ENCODE data around the gene ST6GAL2.

Gene ST6GAL2, protein sequence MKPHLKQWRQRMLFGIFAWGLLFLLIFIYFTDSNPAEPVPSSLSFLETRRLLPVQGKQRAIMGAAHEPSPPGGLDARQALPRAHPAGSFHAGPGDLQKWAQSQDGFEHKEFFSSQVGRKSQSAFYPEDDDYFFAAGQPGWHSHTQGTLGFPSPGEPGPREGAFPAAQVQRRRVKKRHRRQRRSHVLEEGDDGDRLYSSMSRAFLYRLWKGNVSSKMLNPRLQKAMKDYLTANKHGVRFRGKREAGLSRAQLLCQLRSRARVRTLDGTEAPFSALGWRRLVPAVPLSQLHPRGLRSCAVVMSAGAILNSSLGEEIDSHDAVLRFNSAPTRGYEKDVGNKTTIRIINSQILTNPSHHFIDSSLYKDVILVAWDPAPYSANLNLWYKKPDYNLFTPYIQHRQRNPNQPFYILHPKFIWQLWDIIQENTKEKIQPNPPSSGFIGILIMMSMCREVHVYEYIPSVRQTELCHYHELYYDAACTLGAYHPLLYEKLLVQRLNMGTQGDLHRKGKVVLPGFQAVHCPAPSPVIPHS

DNA sequence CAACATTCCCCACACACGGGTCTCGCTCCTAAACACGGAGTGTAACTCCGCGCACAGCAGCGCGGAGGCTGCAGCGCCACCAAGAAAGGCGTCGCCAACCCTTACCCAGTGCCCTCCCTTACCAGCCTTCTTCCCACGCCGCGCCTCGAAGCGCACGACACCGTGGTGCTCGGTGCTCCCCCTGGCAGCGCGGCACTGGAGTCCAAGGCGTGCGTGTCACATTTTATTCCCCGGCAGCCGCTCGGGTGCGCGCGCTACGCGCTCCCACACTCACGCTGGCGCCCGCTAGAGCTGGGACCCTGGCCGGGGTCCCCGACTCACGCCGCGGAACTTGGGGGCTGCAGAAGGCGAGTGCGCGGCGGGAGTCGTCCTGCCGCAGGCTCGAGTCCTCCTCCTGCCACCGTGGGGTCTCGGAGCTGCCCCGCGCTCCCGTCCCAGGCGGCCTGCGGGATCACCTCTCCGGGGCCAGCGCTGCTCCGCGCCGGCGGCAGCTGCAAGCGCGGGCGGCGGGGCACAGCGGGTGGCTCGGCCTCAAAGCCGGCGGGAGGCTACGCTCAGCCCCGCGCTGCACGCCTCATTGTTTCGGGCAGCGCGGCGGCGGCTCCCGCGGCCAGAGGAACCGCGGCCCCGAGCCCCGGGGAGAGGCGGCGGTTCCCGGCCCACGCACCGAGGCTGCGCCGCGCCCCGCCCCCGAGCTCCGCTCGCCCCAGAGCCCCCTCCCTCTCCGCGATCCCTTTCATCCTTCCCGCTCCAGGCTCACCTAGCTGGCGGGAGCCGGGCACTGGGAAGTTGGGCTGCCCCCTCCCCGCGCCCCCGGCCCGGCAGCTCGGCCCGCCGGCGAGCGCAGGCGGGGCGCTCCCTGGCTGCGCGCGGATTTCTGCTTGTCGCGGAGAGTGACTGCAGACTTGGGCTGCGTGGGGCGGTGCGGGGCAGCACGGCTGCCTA, at the start of gene ST6GAL2:
Gene ST6GAL2, minus strand, starts transcription at position 197 of the 945 bp plus-strand sequence. CDS start 42,190 bp downstream, outside the sequence.
- DNase-seq (ENCODE audit: low spot score): peak; percentile 28

- DNase-seq (ENCODE audit: low spot score): no peak
Observed at GRCh38 chr2:106932644-106933043, 46.7 kb upstream of the ST6GAL2 start.

- DNase-seq (ENCODE audit: low spot score): no peak
Observed at GRCh38 chr2:106931717-106932335, 45.9 kb upstream of the ST6GAL2 start.

DNA sequence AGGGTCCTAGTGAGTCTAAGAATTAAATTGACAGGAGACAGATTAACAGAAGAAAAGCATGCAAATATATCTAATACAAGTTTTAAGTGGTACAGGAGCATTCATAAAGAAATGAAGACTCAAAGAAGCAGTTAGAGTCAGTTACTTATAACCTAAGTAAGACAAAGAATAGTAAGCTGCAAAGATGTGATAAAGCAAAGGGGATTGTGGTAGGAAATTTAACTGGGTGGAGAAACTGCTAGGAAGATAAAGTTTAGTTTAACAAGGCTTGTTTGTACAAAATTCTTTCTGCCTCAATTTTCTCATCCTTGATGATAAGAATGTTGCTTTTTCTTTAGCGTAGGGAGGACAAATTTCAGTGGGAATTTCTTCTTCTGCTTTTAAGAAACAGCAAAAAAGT, 35.5 kb upstream of the ST6GAL2 start:
- no peak for DNase-seq (ENCODE audit: low spot score)

DNA sequence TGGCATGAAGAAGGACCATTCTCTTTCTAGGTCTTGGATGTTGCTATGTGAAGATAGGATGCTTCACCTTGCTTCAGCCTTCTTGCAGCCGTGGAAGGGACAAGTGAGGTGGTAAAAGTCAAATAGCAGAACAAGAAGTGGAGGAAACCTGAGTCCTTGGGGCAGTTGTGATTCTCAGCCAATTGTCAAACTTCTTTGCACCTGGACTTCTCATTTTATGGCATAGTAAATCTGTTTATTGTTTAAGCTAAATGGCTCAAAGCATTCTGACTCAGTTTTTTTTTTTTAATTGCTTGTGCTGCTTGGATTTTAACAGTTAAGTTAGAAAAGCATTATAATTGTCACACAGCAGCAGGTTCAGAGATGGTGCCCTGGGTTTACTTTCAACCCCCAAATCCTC, 33.0 kb upstream of the ST6GAL2 start:
- DNase-seq (ENCODE audit: low spot score): no peak

DNA sequence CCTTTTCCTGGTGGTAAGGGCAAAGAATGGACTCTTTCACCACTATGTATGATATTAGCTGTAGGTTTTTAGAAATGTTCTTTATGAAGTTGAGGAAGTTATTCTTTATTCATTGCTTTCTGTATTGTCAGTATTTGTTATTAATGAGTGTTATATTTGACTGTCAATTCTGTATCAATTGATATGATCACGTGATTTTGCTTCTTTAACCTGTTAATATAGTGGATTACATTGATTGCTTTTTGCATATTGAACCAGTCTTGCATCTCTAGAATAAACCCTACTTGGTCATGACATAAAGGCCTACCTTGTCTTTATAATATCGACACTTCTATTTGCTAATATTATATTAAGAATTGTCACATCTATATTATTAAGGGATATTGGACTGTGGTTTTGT, 18.3 kb upstream of the ST6GAL2 start:
- no peak for DNase-seq (ENCODE audit: low spot score)

GRCh38 chr2:106899786-106900530, 14.0 kb upstream of the ST6GAL2 start:
- no peak for DNase-seq (ENCODE audit: low spot score)

- DNase-seq (ENCODE audit: low spot score): no peak
Observed at GRCh38 chr2:106894545-106894944, 8.6 kb upstream of the ST6GAL2 start.

DNA sequence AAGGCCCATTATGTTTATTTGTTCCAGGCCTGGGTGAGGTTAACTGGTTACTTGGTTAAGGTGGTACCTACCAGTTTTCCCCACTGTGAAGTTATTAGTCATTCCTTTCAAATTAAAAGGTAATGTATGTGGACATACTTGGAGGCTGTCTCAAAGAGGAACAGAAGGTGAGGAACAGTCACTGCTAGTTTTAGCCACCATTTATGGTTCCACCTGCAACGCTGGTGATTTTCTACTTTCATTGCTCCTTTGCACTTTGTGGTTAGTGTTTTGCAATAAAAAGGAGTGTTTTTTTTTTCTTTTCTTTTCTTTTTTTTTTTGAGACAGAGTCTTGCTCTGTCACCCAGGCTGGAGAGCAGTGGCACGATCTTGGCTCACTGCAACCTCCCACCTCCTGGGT, 6.1 kb upstream of the ST6GAL2 start:
- DNase-seq (ENCODE audit: low spot score): no peak

DNA sequence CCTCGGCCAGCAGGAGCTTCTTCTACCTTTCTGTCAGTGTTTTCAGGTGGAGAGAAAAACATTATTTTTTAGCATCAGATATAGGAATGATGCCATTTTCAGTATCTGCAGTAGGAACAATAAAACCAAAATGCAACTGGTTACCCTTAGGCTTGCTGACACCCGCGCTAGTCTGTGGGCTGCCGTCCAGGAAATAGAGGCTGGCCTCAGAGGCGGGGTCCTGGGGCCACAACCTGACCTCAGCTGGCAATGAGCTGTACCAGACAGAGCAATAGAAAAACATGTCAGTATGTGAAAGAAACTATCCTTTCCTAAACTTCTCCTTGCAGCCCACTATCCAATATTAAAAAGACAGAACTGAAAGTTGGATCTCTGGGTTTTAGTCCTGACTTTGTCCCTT, 4.6 kb upstream of the ST6GAL2 start:
- no peak for DNase-seq (ENCODE audit: low spot score)

DNA sequence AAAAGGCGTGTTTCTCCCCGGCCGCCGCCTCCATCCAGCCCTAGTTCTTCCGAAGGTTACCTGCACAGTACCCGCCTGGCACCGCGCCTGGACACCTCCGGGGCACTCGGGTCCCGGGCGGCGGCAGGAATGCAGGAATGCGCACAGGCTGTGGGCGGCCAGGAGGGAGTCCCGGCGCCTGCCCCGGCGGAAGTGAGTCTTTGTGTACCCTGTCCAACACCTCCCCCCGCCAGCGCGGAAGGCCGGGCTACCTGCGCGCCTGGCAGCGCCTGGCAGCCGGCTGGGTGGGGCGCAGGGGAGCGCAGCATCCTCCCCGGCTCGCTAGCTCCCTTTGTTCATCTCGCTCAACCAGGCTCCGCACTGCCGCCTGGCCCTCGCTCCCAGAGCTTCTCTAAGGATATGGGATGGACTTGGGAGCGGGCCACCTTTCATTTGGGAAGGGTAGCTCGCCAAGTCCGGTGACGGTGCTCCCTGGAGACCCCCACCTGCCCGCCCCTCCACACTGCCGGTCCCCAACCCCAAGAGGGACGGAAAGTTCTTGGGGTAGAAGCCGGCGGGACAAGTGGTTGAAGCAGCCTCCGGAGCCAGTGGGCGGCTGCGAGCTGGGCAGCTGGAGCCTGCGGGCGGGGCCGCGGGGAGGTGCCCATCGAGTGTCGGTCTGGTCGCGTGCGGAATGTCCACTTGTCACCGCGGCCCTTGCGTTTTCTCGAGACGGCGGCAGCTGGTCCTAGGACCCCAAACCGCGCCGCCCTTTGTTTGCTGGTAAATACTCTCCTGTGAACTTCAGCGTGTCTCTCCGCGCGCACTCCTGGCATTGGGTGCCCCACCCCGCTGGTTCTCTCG, 1.2 kb upstream of the ST6GAL2 start:
- DNase-seq (ENCODE audit: low spot score): peak; percentile 79

GRCh38 chr2:106885329-106885728, 638 bp downstream of the ST6GAL2 start:
- DNase-seq (ENCODE audit: low spot score): peak; percentile 5

- no peak for DNase-seq (ENCODE audit: low spot score)
Observed at GRCh38 chr2:106882673-106883072, 3.3 kb downstream of the ST6GAL2 start.

- no peak for DNase-seq (ENCODE audit: low spot score)
Observed at GRCh38 chr2:106878206-106878605, 7.8 kb downstream of the ST6GAL2 start.

GRCh38 chr2:106876699-106877098, 9.3 kb downstream of the ST6GAL2 start:
- no peak for DNase-seq (ENCODE audit: low spot score)

DNA sequence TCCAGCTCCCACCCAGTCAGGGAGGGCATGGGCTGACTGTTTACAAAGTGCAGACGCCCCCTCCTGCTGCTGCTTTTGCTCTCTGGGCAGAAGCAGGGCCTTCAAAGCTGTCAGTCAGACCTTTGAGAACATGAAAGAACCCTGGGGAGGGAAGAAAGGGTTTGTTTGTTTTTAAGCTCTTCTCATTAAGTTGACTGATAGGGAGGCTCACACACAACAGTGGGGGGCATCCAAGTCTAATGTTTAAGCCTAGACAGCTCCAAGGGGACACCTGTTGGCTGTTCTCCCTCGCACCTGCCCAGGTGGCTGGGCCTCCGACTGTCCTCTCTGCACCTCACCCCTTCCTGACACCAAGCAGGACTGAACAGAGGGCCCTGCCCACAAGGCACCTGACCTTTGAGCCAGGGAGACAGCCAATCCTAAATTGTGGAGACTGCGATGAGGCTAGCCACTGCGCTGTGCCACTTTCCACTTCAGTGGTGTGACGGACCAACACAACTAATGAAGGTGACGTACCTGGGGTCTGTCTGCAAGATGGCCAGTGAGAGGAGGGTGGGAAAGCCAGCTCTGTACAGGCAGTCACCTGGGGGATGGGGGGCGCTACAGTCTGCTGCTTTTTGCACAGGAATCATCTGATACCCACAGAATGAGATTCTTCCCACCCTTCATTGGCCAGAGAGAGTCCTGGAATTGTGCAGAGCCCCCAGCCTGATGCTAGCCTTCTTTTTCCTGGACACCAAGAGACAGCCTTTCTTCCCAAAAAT, 16.3 kb downstream of the ST6GAL2 start:
- DNase-seq (ENCODE audit: low spot score): no peak

DNA sequence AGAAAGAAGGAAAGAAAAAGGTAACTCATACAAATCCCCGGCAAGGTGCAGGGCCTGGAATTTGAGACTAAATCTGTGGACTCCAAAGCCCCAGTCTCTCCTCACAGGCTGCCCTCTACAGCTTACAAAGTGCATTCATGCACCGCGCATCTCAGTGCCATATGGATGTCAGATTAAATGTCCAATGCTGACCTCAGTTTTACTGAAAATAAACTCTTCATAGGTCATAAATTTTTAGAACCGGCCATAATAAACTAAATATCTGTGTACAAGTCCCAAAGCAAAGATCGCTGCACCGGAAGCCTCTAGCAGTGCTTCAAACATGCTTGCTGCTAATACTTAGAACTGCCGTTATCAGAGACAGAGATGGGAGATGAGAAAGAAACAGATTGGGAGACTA, 17.7 kb downstream of the ST6GAL2 start:
- DNase-seq (ENCODE audit: low spot score): no peak

GRCh38 chr2:106867196-106867953, 18.6 kb downstream of the ST6GAL2 start:
- no peak for DNase-seq (ENCODE audit: low spot score)

- DNase-seq (ENCODE audit: low spot score): no peak
Observed at GRCh38 chr2:106866641-106867040, 19.3 kb downstream of the ST6GAL2 start.

All from kidney tubule cell (primary cell).